Activated CD8-positive, alpha-beta T cell treated with anti-CD3 and anti-CD28 coated beads for 36 hours (primary cell): Measurements from ENCODE around the gene EMC1. TPM values are rescaled to one million over a fixed set of nuclear protein-coding genes. Genes with fewer than 3 reads are reported as not detected.
"Not testable (repeated sequence)": the region's sequence is repeated elsewhere in the genome, so short reads cannot be mapped to it uniquely, and the experiment has no call there.

Experiments used
- ATAC-seq: fragments of 200-7000 bp; cut with Tn5 transposase; one replicate; pipeline ENCODE4 v1.10.0; 2021; ENCODE audit warnings: mild to moderate bottlenecking, moderate library complexity
- CTCF ChIA-PET: fragments of 350-600 bp; sonication (Branson Sonifier 250); formaldehyde crosslinking; loops from one replicate; lab custom pipeline; 2021; ENCODE audit warnings: antibody characterized with exemption; lab: Charles Lee
- POLR2A ChIA-PET: fragments of 350-600 bp; sonication (Branson Sonifier 250); formaldehyde crosslinking; loops from one replicate; lab custom pipeline; 2021; ENCODE audit warnings: antibody characterized with exemption; lab: Charles Lee
- DNase-seq: peaks from one replicate; pipeline ENCODE4 v3.0.0-alpha.2; 2020
- H3K27ac Mint-ChIP-seq: one replicate; pipeline ENCODE4 v1.8.0; 2021; ENCODE audit warnings: mild to moderate bottlenecking, mixed read lengths
- H3K27me3 Mint-ChIP-seq: one replicate; pipeline ENCODE4 v1.8.0; 2021; ENCODE audit warnings: mixed read lengths
- H3K36me3 Mint-ChIP-seq: one replicate; pipeline ENCODE4 v1.8.0; 2021; ENCODE audit warnings: low read depth, mixed read lengths
- H3K4me1 Mint-ChIP-seq: one replicate; pipeline ENCODE4 v1.8.0; 2021; ENCODE audit warnings: low read depth, mixed read lengths
- H3K4me3 Mint-ChIP-seq: one replicate; pipeline ENCODE4 v1.8.0; 2021; ENCODE audit warnings: mild to moderate bottlenecking, moderate library complexity, mixed read lengths
- H3K9me3 Mint-ChIP-seq: one replicate; pipeline ENCODE4 v1.8.0; 2021; ENCODE audit warnings: mixed read lengths
- CTCF ChIP-seq: fragments of 200-600 bp; IDR thresholded peaks from one replicate; pipeline ENCODE4 v1.8.0; 2022; ENCODE audit warnings: antibody characterized with exemption, mild to moderate bottlenecking
- intact Hi-C: fragments of 100-400 bp; cut with micrococcal nuclease; formaldehyde crosslinking; loops from one replicate; pipeline ENCODE4 v1.10.0; 2022
- total RNA-seq, 2 experiments: library from RNA; stranded (reverse); gene quantifications; one replicate each; pipeline ENCODE4 v1.2.3, GENCODE V29; 2021

EMC1 gene
- total RNA-seq, 2 experiments from 2014 or later, result 38.3 to 39.5 TPM

GRCh38 chr1:19240673-19241538 lies 10.4 kb downstream of the EMC1 start:
- H3K9me3 Mint-ChIP-seq, result no peaks in the 10 kb centered on the region
- intact Hi-C loops, result no loop called here
- no peak overlapping the region for H3K4me3 Mint-ChIP-seq
- peak; percentile 99 for TF ChIP-seq CTCF
- no peaks in the 10 kb centered on the region for H3K4me1 Mint-ChIP-seq
- ChIA-PET POLR2A (interaction anchor here (1.1 to 3.5 kb wide), 3 partner anchors 10 to 648 kb away, joined by 3 to 24 read pairs (median 3); partner anchors contain the start of genes EMC1 and MRTO4), CTCF (interaction anchor here (0.7 to 4.4 kb wide), 31 partner anchors 8 to 421 kb away, joined by 3 to 27 read pairs (median 4); partner anchors contain the start of genes ALDH4A1, EMC1 and MRTO4)
- peak overlapping the region; percentile 30 for H3K27ac Mint-ChIP-seq
- H3K36me3 Mint-ChIP-seq, result peaks cover 47% of the 10 kb centered on the region
- ATAC-seq, result peak; percentile 100
- no peaks in the 10 kb centered on the region for H3K27me3 Mint-ChIP-seq
- peak; percentile 72 for DNase-seq

- ATAC-seq, result no peak
- H3K4me1 Mint-ChIP-seq, result no peaks in the 10 kb centered on the region
- TF ChIP-seq CTCF, result no peak
- ChIA-PET CTCF (interaction anchor here (0.8 to 4.4 kb wide), 14 partner anchors 7 to 422 kb away, joined by 3 to 27 read pairs (median 5); partner anchors contain the start of genes EMC1 and MRTO4), POLR2A (interaction anchor here (1.1 to 3.5 kb wide), 4 partner anchors 11 to 649 kb away, joined by 3 to 24 read pairs (median 3); partner anchors contain the start of genes EMC1 and MRTO4)
- intact Hi-C loops, result no loop called here
- no peak overlapping the region for H3K27ac Mint-ChIP-seq
- no peak overlapping the region for H3K4me3 Mint-ChIP-seq
- no peaks in the 10 kb centered on the region for H3K9me3 Mint-ChIP-seq
- no peaks in the 10 kb centered on the region for H3K27me3 Mint-ChIP-seq
- peaks cover 49% of the 10 kb centered on the region for H3K36me3 Mint-ChIP-seq
- no peak for DNase-seq
Measured at GRCh38 chr1:19239876-19240275, 11.4 kb downstream of the EMC1 start.

DNA sequence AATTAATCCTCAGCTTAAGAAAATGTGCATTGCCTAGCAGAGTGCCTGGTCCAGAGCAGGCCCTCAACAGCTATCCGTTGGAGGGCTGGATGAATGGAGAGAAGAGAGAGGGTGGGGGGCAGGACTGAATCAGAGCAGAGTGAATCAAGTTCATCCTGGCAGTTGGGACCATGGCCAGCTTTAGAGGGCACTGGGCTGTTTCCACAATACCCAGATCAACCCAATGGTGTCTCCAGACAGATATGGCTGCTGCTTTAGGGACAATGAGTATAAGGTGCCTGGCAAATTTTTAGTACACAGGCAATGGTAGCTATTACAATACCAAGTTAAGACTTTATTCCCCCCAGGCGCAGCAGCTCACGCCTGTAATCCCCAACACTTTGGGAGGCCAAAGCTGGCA lies 17.1 kb downstream of the EMC1 start:
- H3K36me3 Mint-ChIP-seq, result peaks cover 42% of the 10 kb centered on the region
- DNase-seq (no peak), ATAC-seq (no peak)
- ChIA-PET CTCF (interaction anchor here (0.8 to 2.2 kb wide), 3 partner anchors 18 to 56 kb away, joined by 3 to 8 read pairs (median 3); no protein-coding TSS in a partner anchor), POLR2A (interaction anchor here (1.0 to 1.5 kb wide), 4 partner anchors 11 to 70 kb away, joined by 3 to 5 read pairs (median 4); partner anchors contain the start of gene MRTO4)
- no peaks in the 10 kb centered on the region for H3K4me1 Mint-ChIP-seq
- intact Hi-C loops, result no loop called here
- no peak for TF ChIP-seq CTCF
- no peaks in the 10 kb centered on the region for H3K27me3 Mint-ChIP-seq
- no peak overlapping the region for H3K4me3 Mint-ChIP-seq
- no peaks in the 10 kb centered on the region for H3K9me3 Mint-ChIP-seq
- H3K27ac Mint-ChIP-seq, result no peak overlapping the region

- Mint-ChIP-seq H3K27ac (no peak overlapping the region), H3K9me3 (no peaks in the 10 kb centered on the region), H3K36me3 (peaks cover 38% of the 10 kb centered on the region), H3K27me3 (no peaks in the 10 kb centered on the region), H3K4me1 (no peaks in the 10 kb centered on the region), H3K4me3 (no peak overlapping the region)
- ChIA-PET CTCF (interaction anchor here (0.8 to 1.7 kb wide), 4 partner anchors 9 to 421 kb away, joined by 3 to 10 read pairs (median 4); no protein-coding TSS in a partner anchor), POLR2A (interaction anchor here (0.8 to 1.2 kb wide), 3 partner anchors 12 to 71 kb away, joined by 3 read pairs; no protein-coding TSS in a partner anchor)
- intact Hi-C loops, result no loop called here
- DNase-seq (no peak), ATAC-seq (no peak)
- TF ChIP-seq CTCF, result no peak
Measured at GRCh38 chr1:19232524-19232846, 18.8 kb downstream of the EMC1 start.

DNA sequence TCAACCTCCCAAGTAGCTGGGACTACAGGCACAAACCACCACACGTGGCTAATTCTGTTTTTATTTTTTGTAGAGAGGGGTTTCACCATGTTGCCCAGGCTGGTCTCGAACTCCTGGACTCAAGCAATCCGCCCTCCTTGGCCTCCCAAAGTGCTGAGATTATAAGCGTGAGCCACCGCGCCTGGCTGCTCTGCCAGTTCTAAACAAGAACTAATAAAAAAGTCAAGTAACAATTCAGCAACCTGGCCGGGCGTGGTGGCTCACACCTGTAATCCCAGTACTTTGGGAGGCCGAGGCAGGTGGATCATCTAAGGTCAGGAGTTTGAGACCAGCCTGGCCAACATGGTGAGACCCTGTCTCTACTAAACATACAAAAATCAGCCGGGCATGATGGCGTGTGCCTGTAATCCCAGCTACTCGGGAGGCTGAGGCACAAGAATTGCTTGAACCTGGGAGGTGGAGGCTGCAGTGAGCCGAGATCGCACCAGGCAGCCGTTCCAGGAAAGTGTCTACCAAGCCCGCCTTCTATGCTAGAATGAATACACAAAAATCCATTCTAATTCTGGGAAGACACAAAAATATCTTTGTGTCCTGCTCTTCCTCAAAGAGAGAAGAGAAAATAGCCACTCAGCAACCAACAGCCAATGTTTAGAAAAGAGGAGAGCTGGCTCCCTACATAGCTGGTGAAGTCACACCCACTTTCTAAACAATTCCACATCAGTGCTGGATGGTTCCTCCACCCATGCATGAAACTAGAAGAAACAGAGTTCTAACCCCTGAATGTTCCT lies 19.4 kb downstream of the EMC1 start:
- ChIA-PET CTCF (interaction anchor here (0.9 to 1.7 kb wide), 5 partner anchors 8 to 422 kb away, joined by 4 to 10 read pairs (median 4); no protein-coding TSS in a partner anchor), POLR2A (interaction anchor here (1.1 to 1.2 kb wide), 2 partner anchors 13 to 27 kb away, joined by 3 read pairs; no protein-coding TSS in a partner anchor)
- H3K27me3 Mint-ChIP-seq, H3K27ac Mint-ChIP-seq, DNase-seq, H3K4me1 Mint-ChIP-seq, H3K9me3 Mint-ChIP-seq, intact Hi-C loops, H3K4me3 Mint-ChIP-seq, ATAC-seq: not testable (repeated sequence)
- peaks cover 38% of the 10 kb centered on the region for H3K36me3 Mint-ChIP-seq
